ENCODE data around the gene GPC1. TPM values are rescaled to one million over a fixed set of nuclear protein-coding genes. Genes with fewer than 3 reads are reported as not detected.

The GPC1 gene
- total and polyA plus RNA-seq, 2 donors = 21.1 to 53.8 TPM

- 69% methylated on average over 21 of the region's 21 CpGs for WGBS
- Histone ChIP-seq H3K4me3 (ENCODE audit: low read depth, low read length) (no peak overlapping the region), H3K4me1 (ENCODE audit: insufficient read depth) (no peaks in the 10 kb centered on the region), H3K36me3 (ENCODE audit: insufficient read depth) (no peaks in the 10 kb centered on the region), H3K27ac (ENCODE audit: low read depth) (no peak overlapping the region)
- DNase-seq (ENCODE audit: extremely low spot score) = no peak
Measured at GRCh38 chr2:240426845-240427721, 8.4 kb upstream of the GPC1 start.

DNA sequence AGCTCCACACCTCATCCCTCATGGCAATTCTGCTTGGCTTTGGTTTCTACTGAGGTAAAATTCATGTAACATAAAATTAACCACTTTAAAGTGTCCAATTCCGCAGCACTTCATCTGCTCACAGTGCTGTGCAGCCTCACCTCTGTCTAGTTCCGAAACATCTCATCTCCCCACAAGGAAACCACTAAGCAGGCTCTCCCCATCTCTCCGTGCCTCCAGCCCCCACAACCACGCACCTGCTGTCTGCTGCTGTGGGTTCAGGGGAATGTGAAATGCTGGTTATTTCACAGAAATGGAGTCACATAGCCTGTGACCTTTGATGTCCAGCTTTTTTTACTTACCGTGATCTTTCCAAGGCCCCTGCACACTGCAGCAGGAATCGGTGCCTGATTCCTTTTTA is 7.7 kb upstream of the GPC1 start:
- Histone ChIP-seq H3K4me3 (ENCODE audit: low read depth, low read length) (no peak overlapping the region), H3K4me1 (ENCODE audit: insufficient read depth) (no peaks in the 10 kb centered on the region), H3K36me3 (ENCODE audit: insufficient read depth) (no peaks in the 10 kb centered on the region), H3K27ac (ENCODE audit: low read depth) (no peak overlapping the region)
- DNase-seq (ENCODE audit: extremely low spot score) = no peak
- WGBS = 79% methylated on average over 6 of the region's 6 CpGs

DNA sequence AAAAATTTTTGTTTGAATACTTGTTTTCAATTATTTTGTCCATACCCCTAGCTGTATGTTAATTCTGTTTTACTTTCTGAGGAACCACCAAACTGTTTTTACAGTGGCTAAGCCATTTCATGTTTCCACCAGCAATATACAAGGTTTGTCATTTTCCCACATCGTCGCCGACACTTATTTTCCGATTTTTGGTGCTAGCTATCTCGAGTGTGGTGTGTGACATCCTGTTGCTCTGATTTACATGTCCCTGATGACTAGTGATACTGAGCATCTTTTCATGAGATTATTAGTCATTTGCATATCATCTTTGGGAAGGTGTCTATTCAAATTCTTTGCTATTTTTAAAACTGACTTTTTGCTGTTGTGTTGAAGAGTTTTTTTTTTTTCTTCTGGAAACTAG is 7.2 kb upstream of the GPC1 start:
- Histone ChIP-seq H3K27ac (ENCODE audit: low read depth) (no peak overlapping the region), H3K36me3 (ENCODE audit: insufficient read depth) (no peaks in the 10 kb centered on the region), H3K4me3 (ENCODE audit: low read depth, low read length) (no peak overlapping the region), H3K4me1 (ENCODE audit: insufficient read depth) (no peaks in the 10 kb centered on the region)
- 87% methylated on average over 5 of the region's 5 CpGs for WGBS
- no peak for DNase-seq (ENCODE audit: extremely low spot score)

DNA sequence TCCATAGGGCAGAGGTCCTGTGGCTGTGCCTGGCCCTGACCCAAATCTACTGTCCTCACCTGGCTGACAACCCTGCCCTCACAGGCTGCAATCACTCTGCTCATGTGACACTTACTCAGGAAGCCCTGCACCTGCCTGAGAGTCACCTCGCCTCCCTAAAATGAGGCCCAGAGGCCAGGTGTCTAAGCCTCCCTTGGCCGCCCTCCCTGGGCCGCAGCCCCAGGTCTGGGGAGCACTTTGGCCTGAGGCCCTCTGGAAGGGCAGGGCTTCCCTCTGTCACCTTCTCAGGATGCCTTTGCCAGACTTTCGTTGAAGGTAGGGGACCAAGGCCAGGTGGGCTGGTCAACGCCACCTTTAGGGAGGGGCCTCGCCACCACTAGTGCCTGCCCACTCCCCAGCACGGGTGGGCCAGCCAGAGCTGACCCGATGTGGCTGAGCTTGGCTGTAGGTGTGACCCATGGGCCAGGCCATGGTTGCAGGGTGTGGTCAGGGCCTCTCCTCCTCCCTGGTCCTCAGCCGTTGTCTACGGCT is 6.1 kb upstream of the GPC1 start:
- WGBS = 76% methylated on average over 10 of the region's 10 CpGs
- Histone ChIP-seq H3K4me1 (ENCODE audit: insufficient read depth) (no peaks in the 10 kb centered on the region), H3K36me3 (ENCODE audit: insufficient read depth) (no peaks in the 10 kb centered on the region), H3K27ac (ENCODE audit: low read depth) (no peak overlapping the region), H3K4me3 (ENCODE audit: low read depth, low read length) (no peak overlapping the region)
- DNase-seq (ENCODE audit: extremely low spot score) = no peak

DNA sequence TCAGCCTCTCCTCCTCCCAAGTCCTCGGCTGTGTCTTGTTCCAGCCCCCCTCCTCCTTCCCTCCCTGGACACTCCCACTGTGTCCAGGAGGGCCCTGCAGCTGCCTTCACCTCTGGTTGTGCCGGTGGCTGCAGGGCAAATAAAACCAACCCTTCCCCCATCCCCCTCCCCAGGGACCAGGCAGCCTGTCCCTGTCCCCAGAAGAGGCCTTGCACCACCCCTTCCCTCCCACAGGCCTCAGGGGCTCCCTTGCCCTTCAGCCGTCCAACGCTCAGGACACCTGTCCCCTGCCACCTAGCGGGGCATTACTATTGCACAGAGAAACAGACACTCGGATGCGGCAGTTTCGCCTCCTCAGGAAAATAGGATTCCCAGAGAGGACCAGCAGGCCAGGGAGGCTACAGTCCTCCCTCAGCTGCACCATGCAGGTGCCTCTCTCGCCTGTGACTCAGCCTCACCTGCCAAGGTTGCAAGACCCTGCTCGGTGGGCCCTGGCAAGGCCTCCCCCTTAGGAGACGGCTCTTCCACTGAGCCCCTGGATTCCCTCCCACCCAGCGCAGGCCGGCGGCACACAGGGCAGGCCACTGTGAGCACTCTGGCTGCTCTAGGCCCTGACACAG is 5.5 kb upstream of the GPC1 start:
- Histone ChIP-seq H3K4me1 (ENCODE audit: insufficient read depth) (no peaks in the 10 kb centered on the region), H3K36me3 (ENCODE audit: insufficient read depth) (no peaks in the 10 kb centered on the region), H3K27ac (ENCODE audit: low read depth) (no peak overlapping the region), H3K4me3 (ENCODE audit: low read depth, low read length) (no peak overlapping the region)
- DNase-seq (ENCODE audit: extremely low spot score) = no peak
- WGBS = 80% methylated on average over 14 of the region's 14 CpGs

DNA sequence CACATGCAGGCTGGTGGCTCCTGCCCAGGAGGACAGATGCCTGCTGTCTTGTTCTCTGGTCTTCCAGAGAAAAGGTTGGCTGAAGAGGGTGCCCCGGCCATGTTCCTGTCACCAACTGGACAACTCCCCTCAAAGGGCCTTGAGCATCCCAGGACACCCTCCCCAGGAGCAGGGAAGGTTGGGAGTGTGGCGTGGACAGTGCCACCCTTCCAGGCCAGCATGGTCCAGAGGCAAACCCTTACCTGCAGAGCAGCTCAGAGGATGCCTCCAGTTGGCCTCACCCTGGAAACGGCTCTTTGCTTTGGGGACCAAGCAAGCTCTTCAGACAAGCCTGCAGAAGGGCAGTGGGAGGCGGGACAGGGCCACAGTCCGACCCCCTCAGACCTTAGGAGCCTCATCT is 4.9 kb upstream of the GPC1 start:
- no peaks in the 10 kb centered on the region for H3K36me3 ChIP-seq (ENCODE audit: insufficient read depth)
- no peak overlapping the region for H3K4me3 ChIP-seq (ENCODE audit: low read depth, low read length)
- no peaks in the 10 kb centered on the region for H3K4me1 ChIP-seq (ENCODE audit: insufficient read depth)
- DNase-seq (ENCODE audit: extremely low spot score) = no peak
- WGBS = 89% methylated on average over 5 of the region's 5 CpGs
- H3K27ac ChIP-seq (ENCODE audit: low read depth) = no peak overlapping the region

DNA sequence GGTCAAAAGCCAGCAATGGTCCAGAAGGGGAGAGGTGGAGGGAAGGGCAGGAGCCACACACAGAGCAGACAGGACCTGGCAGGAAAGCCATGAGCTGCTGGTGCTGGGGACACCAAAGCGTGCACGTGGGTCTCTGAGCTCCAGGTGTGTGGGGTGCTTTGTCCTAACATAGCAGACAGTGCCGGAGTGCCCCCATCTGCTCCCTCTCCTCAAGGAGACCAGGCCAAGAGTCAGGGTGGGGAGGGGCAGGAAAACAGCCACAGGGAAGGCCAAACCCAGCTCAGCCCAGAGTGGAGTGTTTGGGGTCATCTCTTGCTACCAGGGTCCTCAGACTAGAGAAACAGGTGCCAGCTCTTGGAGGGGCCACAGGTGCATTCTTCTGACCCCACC is 4.2 kb upstream of the GPC1 start:
- H3K4me1 ChIP-seq (ENCODE audit: insufficient read depth) = no peaks in the 10 kb centered on the region
- WGBS = 76% methylated on average over 3 of the region's 3 CpGs
- no peaks in the 10 kb centered on the region for H3K36me3 ChIP-seq (ENCODE audit: insufficient read depth)
- H3K4me3 ChIP-seq (ENCODE audit: low read depth, low read length) = no peak overlapping the region
- no peak overlapping the region for H3K27ac ChIP-seq (ENCODE audit: low read depth)
- DNase-seq (ENCODE audit: extremely low spot score) = no peak

- H3K4me1 ChIP-seq (ENCODE audit: insufficient read depth) = no peaks in the 10 kb centered on the region
- no peak overlapping the region for H3K4me3 ChIP-seq (ENCODE audit: low read depth, low read length)
- no peaks in the 10 kb centered on the region for H3K36me3 ChIP-seq (ENCODE audit: insufficient read depth)
- no peak for DNase-seq (ENCODE audit: extremely low spot score)
- WGBS = 78% methylated on average over 12 of the region's 12 CpGs
- H3K27ac ChIP-seq (ENCODE audit: low read depth) = no peak overlapping the region
Measured at GRCh38 chr2:240431661-240432424, 3.6 kb upstream of the GPC1 start.

DNA sequence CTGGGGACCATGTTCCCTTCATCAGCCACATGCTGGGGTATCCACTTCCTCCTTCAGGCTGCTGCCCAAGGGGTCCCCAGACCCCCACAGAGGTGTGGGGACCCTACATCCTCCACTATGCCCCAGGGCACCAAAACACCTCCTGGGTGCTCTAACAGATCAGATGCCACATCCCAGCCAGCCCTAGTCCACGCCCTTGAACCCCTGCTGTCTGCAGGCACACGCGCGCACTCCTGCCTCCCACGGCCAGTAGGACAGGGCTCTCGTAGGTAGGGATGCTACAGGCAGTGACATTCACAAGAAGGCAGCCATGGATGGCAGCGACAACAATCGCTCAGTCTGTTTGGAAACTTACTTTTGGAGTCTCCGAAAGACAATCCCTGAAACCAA is 3.0 kb upstream of the GPC1 start:
- no peak for DNase-seq (ENCODE audit: extremely low spot score)
- Histone ChIP-seq H3K27ac (ENCODE audit: low read depth) (no peak overlapping the region), H3K4me1 (ENCODE audit: insufficient read depth) (no peaks in the 10 kb centered on the region), H3K4me3 (ENCODE audit: low read depth, low read length) (no peak overlapping the region), H3K36me3 (ENCODE audit: insufficient read depth) (no peaks in the 10 kb centered on the region)
- 88% methylated on average over 9 of the region's 9 CpGs for WGBS

- 84% methylated on average over 34 of the region's 34 CpGs for WGBS
- DNase-seq (ENCODE audit: extremely low spot score) = no peak
- peak overlapping the region; percentile 66 for H3K27ac ChIP-seq (ENCODE audit: low read depth)
- H3K4me1 ChIP-seq (ENCODE audit: insufficient read depth) = no peaks in the 10 kb centered on the region
- no peaks in the 10 kb centered on the region for H3K36me3 ChIP-seq (ENCODE audit: insufficient read depth)
- H3K4me3 ChIP-seq (ENCODE audit: low read depth, low read length) = no peak overlapping the region
Measured at GRCh38 chr2:240432820-240433801, 2.4 kb upstream of the GPC1 start.

GRCh38 chr2:240433973-240434727 is 1.3 kb upstream of the GPC1 start:
- no peak for DNase-seq (ENCODE audit: extremely low spot score)
- Histone ChIP-seq H3K27ac (ENCODE audit: low read depth) (peak overlapping the region; percentile 83), H3K4me1 (ENCODE audit: insufficient read depth) (no peaks in the 10 kb centered on the region), H3K4me3 (ENCODE audit: low read depth, low read length) (peak overlapping the region; percentile 66), H3K36me3 (ENCODE audit: insufficient read depth) (no peaks in the 10 kb centered on the region)
- WGBS = 68% methylated on average over 16 of the region's 16 CpGs

GRCh38 chr2:240434728-240435456 is 571 bp upstream of the GPC1 start:
- H3K4me3 ChIP-seq (ENCODE audit: low read depth, low read length) = peak overlapping the region; percentile 66
- peak overlapping the region; percentile 87 for H3K27ac ChIP-seq (ENCODE audit: low read depth)
- DNase-seq (ENCODE audit: extremely low spot score) = no peak
- 2% methylated on average over 66 of the region's 71 CpGs for WGBS
- no peaks in the 10 kb centered on the region for H3K4me1 ChIP-seq (ENCODE audit: insufficient read depth)
- H3K36me3 ChIP-seq (ENCODE audit: insufficient read depth) = no peaks in the 10 kb centered on the region
